Left kidney (tissue), 2 donors: ENCODE results near the gene C1orf141. TPM values are rescaled to one million over a fixed set of nuclear protein-coding genes. Genes with fewer than 3 reads are reported as not detected.
"Not testable (repeated sequence)": the region's sequence is repeated elsewhere in the genome, so short reads cannot be mapped to it uniquely, and the experiment has no call there.

Source experiments
- DNase-seq: peaks from one replicate; pipeline ENCODE4 v3.0.0-alpha.2; 2013
- polyA plus RNA-seq: library from polyadenylated mRNA; unstranded; fragments of 120-200 nt; gene quantifications from one replicate; pipeline ENCODE4 v1.2.1, GENCODE V29; 2013; ENCODE audit not compliant: insufficient read length

C1orf141 gene
- polyA plus RNA-seq, 1 donor, result 0.13 TPM

DNA sequence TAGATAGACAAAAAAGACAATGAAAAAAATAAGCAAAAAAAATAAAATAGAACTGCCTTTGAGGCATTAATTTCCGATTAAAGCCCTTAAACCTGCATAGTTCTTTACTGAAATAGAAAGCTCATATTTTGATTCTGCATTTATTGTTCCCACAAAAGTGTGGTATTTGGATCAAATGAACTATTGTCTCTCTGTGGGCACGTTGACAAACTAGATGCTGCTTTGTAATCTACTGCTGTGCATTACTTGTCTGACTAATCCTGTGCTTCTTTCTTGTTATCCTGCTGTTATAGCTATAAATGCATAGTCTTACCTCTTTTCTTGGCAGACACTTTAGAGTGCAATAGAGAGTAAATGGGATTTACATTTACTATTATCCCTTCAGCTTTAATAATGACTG, 49.4 kb downstream of the C1orf141 start:
- no peak for DNase-seq

DNA sequence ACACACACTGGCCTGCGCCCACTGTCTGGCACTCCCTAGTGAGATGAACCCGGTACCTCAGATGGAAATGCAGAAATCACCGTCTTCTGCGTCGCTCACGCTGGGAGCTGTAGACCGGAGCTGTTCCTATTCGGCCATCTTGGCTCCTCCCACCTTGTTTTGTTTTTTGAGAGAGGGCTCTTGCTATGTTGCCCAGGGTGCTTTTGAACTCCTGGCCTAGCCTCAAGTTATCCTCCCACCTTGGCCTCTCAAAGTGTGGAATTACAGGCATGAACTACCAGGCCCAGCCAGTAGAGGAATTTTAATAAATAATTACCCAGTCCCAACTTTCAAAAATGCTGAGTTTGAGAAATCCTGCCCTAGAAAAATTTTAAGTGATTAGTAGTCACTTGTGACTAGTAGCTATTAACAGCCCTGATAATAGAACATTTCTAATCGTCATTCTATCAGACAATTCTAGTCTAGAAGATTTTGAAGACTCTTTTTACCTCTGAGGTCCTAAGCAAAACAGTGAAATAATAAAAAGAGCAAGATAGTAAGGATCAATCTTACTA, 49.9 kb downstream of the C1orf141 start:
- DNase-seq, result no peak

DNA sequence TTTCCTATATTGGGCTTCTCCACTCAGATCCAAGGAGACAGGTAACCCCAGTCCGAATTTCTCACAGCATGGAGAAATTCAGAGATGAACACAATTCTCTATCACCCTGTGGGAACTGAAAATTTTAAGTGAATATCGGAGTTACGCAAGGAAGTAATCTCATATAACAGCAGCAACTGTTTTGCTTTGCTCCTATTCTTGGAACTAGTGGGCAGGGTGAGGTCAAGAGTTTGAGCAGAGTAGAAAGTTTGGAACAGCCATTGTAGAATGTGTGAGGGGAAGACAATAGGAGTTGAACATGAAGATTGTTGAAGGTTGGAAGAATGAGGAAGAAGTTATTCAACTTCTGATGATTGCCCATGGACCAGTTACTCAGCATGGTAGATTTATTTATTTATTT, 56.5 kb downstream of the C1orf141 start:
- no peak for DNase-seq

DNA sequence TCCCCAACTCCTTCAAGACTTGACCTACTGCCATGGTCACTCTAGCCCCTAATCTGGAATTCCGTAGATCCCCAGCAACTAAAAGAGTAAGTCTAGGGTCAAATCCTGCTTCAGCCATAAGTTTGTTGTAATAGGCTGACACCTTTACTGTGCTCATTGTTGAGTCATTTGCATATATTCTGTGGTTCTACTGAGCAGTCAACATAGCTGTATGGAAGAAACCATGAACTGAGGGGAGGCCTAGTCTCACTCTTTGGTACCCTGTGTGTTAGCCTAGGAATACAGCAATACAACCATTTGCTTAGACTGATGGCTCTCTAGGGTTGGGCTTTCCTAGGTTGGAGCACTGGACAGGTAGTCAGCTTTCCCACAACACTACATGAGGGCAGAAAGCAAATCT, 57.2 kb downstream of the C1orf141 start:
- no peak for DNase-seq

DNA sequence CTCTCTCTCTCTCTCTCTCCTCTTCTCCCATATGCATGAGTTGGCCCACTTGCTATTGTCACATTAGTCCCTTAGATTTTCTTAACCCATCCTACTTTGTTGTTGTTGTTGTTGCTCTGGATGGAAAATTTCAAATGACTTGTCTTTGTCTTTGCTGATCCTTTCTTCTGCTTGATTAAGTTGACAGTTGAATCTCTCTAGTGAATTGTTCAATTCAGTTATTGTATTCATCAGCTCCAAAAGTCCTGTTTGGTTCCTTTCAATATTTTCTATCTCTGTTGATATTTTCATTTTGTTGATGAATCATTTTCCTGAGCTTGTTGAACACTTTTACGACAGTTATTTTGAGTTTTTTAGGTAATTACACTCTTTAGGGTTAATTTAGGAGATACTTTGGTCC, 62.0 kb downstream of the C1orf141 start:
- no peak for DNase-seq

DNA sequence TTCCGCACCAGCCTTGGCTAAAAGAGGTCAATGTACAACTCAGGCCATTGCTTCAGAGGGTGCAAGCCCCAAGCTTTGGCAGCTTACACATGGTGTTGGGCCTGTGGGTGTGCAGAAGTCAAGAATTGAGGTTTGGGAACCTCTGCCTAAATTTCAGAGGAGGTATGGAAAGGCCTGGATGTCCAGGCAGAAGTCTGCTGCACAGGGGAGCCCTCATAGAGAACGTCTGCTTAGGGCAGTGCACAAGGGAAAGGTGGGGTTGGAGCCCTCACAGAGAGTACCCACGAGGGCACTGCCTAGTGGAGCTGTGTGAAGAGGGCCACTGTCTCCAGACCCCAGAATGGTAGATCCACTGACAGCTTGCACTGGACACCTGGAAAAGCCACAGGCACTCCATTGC, 67.1 kb downstream of the C1orf141 start:
- not testable (repeated sequence) for DNase-seq

DNA sequence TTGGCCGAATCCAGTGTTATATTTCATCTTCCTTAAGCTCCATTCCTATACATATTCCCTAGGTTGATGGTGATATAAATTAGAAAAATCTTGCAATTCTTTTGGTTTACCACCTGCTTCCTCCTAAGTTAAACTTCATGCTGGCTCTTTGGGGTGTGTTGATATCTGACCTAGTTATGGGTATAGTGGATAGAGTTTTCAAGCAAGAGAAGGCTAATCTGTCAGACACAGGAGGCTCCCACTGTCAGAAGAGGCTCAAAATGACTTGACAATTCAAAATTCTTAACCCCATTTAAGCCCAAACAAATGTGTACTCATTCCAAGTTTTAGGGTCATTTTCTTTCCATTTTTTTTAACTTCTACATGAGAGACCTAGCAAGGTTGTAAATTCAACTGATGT, 72.4 kb downstream of the C1orf141 start:
- no peak for DNase-seq

DNA sequence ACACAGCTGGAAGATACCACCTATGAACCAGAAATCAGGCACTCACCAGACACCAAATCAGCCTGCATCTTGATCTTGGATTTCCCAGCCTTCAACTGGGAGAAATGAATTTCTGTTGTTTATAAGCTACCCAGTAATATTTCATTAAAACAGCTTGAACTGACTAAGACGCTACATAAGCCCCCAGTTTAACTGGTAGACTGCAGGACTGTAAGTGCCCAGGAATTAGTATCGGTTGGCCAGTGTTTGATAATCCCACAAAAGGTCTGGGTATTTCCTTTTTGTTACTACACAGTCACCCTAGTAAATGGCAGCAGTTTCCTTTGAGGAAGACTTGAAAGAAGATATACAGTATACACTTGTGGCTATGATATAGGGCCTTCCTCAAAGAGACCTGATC, 73.5 kb downstream of the C1orf141 start:
- no peak for DNase-seq

DNA sequence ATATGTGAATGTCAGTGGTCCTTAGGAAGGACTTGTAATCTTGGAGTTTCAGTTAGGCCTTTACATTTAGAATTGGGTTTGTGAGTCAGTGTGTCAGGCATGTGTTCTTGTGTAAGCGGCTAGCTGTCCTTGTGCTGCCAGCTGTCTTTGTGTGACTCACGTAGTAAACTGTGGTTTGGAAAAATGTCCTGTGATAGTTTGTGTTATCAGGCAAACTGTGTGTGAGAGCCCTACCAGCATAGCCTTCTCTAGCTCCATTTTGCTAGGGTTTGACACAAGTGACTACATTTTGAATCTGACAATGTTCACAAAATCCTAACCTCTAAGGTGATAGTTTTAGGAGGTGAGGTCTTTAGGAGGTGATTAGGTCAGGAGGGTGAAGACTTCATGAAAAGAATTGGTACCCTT, 74.0 kb downstream of the C1orf141 start:
- no peak for DNase-seq

DNA sequence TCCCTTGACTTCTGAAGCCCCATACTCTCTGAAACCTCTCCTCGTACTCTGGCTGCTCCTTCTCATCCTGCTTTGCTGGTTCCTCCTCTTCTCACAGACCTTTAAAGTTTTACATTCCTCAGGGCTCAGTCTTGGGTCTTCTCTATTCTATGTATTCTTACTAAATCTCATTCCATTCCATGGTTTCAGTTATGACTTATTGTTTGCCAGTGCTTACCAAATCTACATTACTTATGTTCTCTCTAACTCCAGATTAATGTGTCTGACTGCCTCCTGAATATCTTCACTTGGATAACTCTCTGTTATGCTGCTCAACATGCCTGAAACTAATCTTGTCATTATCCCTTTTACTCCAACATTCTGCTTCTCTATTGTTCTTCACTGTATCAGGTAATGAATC, 75.4 kb downstream of the C1orf141 start:
- DNase-seq, result no peak

DNA sequence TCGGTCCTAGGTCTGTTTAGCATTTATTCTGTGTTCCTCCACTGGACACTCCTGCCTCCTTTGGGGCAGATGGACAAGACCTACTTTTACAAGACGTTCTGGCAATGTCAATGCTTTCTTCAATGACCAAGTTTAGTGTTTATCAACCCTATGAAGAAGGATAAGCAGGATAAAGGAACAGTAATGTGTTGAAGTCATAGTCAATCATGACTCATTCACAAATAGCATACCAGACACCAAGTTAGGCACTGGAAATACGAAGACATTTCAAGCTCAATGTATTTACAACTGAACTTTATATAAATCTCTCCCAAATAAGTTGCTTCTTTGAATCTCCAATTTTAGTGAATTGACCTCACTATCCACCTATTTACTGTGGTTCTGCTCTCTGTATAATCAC, 76.0 kb downstream of the C1orf141 start:
- no peak for DNase-seq

DNA sequence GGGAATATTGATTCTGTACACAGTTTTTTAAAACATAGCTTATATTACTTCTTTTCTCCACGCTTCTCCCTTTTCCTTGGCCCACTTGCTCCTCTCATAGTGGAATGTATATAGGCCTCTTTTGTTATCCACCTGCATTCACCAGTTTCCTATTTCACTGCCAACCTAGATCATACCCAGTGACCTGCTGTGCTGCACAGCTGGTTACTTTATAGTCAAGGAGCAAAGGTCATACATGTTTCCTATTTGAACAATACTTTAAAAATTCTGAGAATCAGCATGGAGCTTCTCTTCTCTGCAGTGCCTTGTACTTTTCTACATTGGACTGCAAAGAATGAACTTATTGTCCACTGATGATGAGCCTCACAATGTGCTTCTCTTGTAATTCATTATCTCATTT, 76.5 kb downstream of the C1orf141 start:
- DNase-seq, result no peak

DNA sequence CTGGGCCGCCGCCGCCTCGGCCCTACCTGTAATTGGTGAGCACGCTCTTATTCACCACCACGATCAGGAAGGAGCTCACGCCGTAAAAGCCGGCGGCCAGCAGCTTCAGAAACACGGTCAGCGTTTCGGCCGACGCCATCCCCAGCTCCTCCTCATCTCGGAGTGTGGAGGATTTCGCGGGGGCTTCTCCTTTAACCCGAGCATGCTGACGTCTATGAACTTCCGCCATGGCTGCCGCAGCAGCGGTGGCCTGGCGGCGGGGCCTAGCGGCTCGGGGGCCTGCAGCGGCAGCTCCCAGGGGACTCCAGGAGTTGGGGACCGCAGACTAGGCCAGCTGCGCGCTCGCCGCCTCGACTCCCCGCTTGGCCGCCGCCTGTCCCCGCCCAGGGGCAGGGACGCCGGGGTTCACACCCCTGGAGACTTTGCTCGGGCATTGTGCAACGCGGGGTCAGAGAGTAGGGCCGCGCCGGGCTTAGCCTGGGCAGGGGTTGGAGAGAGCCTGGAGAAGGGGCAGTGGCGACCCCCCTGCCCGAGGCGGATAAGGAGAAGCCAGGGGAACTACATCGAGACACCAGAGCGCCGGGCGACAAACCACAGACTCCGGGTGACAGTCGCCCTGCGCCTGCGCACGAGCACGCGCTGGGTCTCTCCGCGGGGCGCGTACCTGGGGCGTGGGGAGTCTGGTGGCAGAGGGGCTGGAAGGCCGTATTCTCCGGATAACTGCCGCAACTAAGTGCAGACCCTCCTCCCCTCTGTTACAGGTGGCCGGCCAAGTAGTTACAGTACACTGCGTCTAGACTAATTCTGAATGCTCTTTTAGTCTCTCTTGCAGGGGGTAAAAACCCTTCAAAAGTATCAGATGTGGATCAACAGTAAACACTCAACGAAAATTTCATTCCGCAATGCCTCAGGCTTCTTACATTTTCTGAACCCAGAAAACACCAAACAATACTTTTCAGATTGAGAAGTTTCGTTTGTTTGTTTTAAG, 80.7 kb downstream of the C1orf141 start, which contains the start of gene SLC35D1:
Gene SLC35D1 (minus strand): TSS at position 364 of the 988 bp plus-strand sequence. CDS start 135 bp downstream, at position 229.
- DNase-seq, result peak; percentile 85

DNA sequence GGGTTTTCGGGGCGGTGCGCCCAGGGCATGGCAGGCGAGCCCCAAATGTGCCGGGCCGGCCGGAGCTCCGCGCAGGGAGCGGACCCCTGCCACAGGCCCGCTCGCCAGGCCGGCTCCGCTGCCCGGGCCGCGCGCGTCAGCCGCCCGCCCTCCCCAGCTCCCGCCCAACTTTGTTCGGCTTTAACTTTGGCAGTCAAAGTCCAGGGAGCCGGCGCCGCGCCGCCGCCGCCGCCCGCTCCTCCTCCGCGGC, 81.3 kb downstream of the C1orf141 start:
- DNase-seq, result no peak

DNA sequence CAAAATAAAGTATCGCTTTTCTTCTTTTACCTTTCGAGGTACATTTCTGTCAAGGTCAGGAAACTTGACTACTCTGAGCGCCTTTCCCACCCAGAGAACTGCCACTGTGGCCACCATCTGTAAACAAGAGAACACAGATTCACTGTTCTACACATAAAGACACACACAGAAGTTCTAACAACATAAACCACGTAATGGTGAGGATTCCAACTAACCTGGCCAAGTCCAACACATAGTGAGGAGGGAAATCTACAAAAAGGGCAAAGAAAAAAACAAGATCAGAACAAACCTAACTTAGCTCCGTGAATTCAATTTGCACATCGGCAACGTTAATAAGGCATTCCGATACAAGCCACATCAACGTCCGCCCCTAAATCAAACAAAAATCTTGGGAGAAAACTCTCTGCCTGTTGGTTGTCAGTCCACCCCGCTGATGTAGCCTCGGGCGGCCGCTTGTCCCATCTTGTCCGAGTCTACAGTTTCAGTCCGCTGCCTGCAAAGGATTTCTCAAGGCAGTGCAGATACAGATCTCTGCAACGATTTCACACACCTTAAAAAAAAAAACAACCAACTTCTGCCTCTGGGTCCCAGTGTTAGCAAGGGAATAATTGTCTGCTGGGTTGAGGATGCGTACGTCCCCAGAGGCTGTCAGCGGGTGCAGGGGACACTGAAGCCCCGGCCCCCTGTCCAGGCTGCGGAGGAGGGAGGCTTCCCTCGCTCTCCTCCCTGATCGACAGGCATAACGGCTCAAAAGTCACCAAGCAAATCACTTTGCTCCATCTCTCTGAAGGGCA, 81.8 kb downstream of the C1orf141 start:
- peak; percentile 50 for DNase-seq

DNA sequence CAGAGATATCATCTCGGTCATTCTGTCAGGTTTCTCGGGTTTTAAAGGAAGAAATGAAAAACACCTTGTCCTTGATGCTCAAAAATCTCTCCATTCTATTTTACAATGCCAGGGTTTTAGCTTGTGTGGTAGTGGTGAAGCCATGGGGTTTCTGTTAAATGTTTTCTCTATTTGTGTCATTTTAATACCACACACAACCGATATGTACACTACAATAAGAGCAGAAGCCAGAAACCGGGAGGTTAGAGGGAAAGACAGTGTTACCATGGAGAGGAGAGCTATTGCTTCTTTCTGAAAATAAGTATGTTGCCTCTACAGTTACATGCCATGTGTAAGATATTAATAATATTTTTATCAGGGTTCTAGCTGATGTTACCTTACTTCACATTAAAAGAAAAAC, 83.6 kb downstream of the C1orf141 start:
- DNase-seq, result no peak

DNA sequence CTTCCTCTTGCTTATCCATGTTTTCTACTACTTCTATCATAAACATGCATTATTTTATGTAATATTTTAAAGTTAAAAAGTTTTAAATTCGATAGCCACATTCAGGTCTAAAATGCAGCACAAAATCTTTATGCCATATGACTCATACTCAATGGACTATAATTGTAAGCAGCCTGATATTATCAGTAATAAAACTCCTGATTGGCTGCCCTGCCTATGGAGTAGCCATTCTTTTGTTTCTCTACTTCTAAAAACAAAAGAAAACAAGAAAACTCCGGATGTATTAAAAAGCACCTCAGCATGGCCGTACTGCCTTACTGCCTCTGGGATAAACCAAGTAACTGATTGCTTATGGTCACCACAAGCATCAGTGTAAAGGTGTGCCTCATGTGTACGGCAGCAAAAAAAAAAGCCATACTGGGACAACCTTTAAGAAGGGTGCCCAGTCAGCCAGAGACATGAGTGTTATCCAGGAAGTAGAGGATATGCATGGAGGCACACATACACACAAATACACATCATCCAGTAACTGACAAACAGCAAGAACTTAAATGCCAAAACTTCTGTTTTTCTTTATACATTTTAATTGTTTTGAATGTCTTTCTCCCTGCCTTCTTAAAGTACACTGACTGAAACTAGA, 90.0 kb downstream of the C1orf141 start:
- no peak for DNase-seq

DNA sequence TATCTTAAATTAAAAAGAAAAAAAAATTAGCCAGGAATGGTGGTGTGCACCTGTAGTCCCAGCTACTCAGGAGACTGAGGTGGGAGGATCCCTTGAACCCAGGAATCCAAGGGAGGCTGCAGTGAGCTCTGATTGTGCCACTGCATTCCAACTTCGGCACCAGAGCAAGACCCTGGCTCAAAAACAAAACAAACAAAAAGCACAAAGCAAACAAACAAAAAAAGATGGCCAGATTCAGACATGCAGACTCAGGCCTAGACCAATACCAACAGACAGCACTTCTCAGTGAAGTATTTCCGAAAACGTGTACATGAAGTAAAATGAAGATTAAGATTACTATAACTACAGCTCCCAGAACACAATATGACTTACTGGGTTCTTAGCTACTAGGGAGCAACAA, 91.4 kb downstream of the C1orf141 start:
- DNase-seq, result no peak
